Activated T-cell treated with anti-CD3 and anti-CD28 coated beads for 1 hour (primary cell): ENCODE data around the gene SAMD14.
A peak's percentile ranks its signal among the peaks of the same experiment; 100 is the strongest.

Experiments used
- DNase-seq: peaks from one replicate; pipeline ENCODE4 v3.0.0-alpha.2; 2020; ENCODE audit warnings: low read depth

The SAMD14 gene

DNA sequence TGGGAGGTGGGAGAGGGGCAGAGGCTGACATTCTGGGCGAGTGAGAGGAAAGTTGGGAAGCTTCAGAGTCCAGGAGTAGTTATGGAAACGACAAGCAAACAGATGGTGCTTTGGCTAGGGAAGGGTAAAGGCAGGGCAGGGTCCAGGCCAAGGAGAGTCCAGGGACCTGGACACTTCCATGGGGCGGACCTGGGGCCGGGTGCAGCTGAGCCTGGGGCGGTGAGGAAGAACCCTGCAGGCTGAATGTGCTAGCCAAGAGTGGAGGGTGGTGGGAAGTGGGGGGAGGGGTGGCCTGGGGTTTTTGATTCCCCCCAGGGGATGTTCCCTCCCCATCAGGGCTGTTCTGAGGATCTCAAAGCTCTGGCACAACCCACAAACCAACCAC, 17.9 kb upstream of the SAMD14 start:
- no peak for DNase-seq

DNA sequence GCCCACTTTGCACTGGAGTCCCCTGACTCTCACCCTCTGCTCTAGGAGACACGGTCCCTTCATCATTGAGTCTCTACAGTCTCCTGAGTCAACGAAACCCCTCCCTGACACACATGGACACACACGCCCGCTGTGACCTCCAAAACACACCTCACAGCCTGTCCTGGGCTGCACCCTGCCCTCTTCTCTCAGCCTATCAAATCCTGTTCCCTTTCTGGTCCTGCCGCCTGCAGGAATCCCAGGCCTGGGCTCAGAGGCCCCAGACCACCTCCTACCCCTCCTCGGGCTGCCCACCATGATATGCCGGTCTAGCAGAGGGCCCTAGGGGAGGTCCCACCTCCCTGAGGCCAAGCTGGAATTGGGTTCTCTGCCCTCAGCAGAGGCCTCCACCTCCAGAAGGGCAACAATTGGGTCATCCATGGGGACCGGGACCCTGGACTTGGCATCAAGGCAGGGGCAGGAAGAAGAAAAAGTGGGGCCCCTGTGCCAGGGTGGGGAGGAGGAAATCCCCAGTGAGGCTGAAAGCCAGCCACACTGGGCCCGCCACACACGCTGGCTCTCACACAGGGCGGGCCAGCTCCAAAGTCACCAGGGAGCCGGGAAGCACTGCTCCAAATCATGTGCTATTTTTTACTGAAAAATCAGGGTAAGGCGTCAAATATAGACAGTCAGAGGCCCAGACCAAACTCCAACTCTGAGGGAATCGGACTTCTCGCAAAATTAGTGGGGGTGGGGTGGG, 17.1 kb upstream of the SAMD14 start:
- DNase-seq = no peak

DNA sequence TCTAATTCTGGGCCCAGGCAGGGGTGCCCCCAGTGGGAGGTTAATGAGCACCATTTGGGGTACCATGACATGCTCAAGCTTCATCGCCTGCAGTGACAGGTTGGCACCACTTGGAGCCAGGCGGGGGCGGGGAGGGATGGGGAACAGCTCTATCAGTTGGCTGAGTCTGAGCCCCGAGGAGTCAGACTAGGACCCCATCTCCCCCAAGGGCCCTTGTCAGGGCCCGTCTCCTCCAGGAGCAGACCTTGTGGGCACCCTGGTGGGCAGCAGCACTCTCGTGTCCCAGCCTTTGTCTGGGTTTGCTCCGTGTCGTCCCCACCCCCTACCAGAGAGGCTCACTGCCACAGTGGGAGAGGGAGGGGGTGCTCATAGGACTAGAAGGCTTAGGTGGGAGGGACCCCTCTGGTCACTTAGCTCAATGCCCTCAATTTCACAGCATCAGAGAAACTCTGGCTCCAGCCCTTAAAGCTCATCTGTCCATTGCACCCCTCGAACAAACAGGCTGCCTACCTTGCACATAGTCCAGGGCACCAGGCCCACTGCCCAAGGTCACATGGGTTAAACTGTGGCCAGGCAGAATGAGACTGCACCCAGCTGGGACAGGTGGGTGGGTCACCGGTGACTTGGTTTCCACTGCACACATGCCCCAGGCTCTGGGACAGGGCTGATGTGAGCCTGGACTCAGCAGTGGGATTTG, 16.4 kb upstream of the SAMD14 start:
- no peak for DNase-seq

DNA sequence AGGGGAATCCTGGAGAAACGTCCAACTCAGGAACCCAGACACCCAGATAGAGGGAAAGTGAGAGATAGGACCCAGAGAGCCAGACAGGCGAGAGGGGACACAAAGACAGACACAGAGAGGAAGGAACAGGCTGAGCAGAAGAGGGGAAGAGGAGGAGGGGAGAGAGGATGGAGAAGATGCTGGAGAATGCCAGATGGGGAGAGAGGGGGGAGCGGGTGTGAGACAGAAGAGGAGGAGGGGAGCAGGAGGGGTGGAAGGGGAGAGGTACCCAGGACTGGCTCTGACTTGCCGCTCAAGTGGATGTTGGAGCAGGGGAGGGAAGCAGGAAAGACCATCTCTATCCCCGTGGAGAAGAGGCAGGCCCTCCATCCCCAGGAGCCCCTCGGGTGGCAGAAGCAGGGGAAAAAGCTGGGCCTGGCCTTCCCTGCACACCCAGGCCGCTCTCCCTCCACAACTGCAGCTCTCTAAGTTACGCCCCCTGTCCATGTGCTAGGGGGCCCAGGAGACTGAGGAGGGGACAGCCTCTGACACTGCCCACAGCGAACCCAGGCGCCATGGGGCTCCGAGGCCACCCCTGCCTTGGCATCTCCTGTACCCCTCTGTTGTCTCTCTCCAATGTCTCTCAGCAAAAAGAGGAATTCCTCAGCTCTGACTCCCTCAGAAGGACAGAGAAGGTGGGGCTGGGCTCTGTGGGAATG, 15.7 kb upstream of the SAMD14 start:
- DNase-seq = no peak

DNA sequence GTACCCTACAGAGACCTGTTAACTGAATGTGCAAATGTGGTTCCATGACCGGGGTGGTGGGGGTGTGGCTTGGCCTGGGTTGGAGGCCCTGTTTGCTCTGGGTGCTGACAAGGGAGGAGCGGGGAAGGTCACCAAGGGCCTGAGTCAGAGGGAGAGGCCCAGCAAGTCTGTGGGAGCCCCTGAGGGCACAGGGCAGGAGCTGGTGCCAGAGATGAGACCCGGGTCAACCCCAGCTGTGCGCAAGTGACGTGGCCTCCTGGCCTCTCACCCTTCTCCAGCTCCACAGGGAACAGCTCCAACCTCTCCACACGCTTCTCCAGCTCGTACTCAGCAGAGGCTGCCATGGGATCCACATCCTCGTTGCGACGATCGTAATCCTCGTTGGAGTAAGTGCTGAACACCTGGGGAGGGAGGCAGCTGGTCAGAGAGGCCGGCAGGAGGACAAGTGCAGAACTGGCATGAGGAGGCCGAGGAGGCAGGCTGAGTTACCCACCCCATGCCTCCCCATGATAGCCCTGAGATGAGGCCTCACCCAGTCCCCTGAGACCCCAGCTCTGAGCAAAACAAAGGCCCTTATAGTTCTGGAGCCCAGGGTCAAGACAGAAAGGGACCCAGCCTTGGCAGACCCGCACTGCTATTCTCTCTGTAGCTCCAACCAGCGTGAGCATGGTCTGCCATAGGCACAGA, 15.0 kb upstream of the SAMD14 start:
- no peak for DNase-seq

DNA sequence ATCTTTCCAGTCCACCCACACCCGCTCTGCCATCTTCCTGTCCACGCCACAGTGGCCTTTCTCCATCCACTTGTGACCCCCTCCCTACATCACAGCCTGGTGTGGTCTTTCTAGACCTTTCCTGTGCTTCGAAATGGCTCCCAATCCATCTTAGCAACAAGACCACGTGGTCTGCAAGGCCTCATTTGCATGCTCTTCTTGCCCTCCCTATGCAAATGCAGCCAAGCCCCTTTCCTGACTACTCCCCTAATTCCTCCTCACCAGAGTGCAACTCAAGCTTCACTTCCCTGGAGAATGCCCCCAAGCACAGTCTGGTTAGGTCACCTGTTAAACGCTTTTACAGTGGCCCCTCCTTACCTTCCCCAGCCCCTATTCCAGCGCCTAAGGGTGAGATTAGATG, 14.4 kb upstream of the SAMD14 start:
- no peak for DNase-seq

DNA sequence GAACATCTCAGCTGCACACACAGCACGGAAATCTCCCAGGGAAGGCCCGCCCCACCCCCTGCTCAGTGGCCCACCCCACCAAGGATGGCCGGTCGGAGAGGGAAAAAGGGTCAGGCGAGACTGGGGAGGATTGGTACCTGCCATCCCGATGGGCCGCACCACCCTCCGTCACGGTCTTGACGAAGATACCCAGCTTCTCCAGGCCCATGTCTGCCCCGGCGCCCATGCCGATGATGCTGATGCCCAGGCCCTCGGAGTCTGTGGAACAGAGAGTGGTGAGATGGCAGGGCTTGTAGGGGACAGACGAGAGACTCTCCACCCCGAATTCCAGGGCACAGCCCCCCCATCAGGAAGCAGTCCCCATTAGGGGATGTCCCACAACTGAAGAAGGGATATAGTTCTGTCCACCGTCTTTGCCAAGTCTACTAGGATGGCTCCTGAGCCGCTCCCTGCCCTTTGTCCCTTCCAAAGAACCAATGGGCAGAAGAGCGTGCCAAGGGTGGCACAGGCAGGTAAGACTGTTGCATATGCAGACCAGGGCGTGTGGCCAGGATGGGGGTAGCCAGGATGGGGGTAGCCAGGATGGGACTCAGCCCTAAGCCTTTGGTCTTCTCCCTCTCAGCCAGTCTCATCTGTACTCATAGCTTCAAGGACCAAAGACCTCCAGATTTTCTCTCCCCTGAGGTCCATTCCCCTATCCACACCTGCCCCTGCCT, 13.7 kb upstream of the SAMD14 start:
- DNase-seq = no peak

DNA sequence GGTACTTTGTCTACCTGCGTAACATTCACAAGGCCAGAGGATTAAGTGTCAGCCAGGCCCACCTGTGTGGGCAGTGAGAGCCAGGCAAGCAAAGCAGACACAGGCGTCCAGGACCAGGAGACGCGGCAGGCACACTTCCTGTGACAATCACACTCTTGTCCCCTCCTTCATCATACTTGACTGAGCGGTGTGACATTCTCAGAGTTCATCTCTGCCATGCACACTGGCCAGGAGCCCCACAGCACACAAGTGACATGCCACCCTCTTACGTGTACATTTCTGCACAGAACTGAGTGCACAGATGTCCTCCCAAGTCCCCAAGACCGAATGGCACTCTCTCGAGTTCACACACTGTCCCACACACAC, 11.8 kb upstream of the SAMD14 start:
- no peak for DNase-seq

DNA sequence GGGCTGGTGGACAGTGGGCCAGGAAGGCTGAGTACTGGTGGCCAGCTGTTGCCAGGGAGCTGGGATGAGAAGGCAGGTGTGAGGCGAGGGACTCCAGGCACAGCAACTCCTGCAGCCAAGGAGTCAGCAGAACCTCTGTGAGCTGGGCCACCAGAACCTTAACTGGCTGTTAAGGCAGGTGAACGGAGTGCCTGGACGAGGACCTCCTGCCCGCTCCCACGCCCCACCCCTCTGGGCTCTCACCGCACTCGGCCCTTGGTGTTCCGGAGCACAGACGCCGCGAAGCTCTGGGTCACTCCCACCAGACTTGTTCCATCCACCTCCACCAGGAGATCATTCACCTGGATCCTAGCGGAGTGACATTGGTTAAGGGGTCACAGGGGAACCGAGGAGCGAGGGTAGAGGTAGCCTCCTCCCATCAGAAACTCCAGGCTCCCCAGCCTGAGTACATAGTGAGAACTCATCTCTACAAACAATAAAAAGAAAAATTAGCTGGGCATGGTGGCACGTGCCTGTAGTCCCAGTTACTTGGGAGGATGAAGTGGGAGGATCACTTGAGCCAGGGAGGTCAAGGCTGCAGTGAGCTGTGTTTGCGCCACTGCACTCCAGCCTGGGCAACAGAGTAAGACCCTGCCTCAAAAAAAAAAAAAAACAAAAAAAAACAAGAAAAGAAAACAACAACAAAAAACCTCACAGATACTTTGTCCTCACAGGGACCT, 11.2 kb upstream of the SAMD14 start:
- no peak for DNase-seq

DNA sequence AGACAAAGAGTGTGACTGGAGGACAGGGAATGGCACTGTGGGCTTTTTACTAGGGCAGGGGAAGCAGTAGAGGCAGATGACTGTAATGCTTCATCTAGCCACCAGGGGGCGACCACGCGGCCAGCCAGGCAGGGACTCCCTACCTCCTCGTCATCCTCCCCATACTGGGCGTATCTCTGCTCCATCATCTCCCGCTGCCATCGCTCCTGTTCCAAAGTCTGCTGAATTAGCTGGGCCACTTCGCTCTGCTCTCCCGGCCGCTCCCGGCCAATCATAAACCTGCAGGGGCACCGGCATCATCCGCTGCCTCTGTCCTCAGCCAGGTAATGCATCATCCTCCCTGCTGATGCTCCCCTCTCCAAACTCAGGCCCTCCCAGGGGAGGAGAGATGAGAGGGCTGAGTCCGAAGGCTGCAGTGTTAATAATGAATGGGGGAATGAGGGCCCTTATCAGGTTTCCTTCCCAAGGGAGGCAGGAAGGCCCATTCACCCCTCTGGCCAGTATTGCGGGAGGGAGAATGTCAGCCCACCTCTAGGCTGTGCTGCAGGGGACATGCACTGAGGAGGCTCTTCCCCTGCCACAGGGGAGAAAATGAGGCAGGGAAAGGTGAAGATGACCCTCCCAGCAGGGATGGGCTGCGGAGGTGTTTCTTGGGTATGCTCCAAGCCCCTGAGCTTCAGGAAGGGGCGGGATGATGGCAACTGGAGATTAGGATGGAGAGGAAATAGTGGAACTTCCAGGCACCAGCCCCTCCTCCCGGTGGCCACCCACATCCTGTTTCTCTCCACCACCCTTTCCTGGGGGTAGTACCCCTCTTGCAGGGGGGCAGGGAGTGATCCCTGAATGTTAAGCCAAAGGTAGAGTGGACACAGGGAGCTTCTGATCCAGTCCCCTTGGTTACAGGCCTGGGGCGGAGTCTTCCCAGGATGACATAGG, 10.3 kb upstream of the SAMD14 start:
- DNase-seq = peak; percentile 74

DNA sequence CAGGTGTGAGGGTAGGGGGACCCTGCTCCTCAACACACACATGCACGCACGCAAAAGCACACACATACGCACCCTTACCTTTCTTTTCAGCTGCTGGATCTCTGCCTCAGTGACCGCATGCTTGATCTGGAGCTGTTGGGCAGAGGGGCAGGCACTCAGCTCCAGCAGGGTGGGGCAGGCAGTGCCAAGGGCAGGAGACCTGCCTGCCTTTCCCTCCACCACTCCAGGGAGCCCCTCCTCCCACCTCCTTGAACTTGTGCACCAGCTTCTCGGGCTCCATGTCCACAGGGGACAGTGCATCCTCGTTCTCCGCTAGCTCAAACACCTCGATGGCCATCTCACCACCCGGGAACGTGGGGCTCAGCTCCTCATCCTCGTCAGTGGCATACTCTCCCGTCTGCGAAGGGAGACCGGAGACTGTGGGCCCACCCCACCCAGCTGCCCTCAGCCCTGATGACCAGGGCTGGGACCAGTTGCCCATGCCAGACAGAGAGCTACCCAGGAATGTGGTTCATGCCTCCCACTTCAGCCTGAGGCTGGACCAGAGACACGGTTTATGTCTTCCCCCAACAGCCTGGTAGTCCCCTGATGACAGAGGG, 9.3 kb upstream of the SAMD14 start:
- DNase-seq = no peak

DNA sequence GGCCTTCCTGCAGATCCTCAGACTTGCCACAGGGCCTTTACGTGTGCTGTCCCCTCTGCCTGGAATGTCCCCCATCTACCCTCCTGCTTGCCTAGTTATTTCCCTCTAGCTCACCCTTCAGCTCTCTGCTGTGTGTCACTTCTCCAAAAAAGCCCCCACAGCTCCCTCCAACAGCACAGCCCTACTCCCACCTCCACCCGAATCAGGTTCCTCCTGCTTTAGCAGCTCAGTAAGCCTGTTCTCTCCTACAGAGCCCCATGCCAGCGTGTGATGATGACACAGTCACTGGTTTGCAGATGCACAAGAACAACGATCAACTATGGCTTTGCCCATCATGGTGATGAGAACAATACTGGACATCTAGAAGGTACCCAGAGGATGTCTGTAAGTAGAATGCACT, 7.1 kb upstream of the SAMD14 start:
- no peak for DNase-seq

DNA sequence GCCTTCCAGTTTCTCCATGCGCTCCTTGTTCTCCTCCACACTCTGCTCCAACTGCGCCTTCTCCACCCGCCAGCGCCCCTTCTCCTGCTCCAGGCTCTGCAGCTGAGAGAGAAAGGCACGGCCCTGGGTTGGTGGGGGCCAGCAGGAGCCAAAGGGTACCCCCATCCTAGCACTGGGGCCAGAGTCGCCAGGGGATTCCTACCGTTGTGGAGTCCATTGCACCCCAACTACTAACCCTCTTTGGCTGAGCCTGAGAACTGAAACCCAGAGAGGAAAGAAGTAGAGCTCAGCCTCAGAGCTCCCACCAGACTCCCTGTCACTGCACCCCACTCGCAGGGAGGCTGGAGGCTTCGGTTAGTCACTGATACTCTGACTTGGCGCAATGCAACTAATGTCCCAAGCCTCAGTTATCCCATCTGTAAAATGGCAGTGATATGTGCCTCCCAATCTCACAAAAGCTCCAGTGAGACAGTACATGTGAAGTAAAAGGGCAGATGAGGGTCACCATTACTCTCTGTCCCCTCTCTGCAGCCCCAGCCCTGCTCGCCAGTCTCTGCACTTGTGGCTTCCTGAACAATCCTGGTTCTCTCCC, 6.2 kb upstream of the SAMD14 start:
- no peak for DNase-seq

DNA sequence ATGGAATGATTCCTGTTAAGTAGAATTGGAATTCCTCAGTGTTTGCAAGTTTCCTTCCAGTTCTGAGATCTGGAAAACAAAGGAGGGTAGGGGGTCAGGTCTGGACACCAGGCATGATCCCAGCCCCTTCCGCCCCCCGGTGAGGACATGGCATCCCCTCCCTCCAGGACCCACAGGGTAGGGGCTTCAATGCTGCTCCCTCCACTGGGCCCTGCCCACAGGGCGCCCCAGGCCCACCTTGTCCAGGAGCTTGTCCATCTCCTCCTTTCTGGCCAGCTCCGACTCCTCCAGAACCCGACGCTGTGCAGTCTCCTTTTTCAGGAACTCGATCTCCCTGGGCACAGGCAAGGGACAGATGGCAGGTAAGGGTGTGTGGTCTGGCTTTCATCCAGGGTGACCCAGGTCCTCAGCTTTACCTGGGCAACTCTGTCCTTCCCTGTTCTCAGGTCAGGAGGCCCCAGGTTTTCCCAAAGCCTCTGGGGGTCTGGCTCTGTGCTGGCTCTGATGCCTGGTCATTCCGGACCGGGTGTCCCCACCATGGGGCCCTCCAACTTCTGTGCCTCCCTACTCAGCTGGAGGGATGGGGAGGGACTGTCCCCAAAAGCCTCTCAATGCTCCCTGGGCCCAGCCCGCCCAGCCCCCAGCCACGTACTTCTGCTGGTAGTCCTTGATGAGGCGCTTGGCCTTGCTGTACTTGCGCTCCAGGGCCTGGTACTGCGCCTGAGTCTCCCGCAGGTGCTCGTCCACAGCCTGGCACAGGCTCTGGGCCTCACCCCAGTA, 5.5 kb upstream of the SAMD14 start:
- DNase-seq = no peak

DNA sequence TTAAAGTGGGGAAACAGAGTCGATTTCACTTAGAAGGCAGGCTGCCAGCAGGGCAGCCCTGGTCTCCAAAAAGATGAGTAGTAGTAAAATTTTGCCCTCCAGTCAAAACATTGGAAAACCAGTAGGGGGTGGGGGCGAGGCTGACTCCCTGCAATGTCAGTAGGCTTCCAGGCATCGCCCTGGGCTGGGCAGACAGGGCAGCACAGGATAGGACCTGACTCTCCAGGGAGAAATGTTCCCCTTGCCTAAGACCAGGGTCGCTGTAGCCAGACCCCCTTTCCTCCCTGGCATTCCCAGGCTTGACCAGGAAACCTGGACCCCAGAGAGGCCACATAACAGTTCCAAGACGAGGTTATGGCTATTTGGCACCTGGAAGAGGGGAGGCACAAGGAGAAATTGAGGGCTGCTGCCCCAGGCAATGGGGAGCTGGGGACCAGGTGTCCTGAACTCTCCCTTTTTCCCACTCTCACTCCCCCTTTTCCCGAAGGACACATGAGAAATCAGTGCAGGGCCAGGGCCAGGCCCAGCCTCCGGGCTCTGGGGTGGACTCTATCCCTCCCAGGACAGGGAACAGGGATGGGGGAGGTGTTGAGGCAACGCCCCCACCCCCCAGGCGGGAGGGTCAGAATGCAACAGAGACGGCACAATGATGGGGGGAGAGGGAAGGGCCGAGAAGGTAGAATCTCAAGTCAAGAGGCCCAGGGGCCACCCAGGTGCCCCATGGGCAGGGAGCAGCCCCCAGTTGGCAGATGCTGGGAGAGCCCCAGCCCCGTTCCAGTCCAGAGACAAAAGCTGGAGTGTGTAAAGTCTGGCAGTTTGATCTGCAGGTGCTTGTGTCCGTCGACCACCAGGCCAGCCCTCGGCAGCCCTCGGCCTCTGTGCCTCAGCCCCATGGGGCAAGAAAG, 4.5 kb upstream of the SAMD14 start:
- DNase-seq = no peak

DNA sequence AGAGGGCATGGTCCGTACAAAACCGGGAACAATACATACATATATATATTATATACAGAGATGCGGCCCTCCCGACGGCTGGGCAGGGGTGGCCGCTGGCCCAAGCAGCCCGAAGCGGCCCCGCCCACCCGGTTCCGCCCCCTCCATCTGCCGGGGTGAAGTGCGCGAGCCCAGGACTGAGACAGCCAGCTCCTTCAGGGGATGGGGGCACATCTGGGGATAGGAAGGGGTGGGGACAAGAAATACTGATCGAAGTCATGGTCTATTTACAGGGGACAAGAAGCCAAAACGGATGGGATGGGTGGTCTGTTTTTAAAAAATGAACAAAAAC, 3.8 kb upstream of the SAMD14 start:
- no peak for DNase-seq

DNA sequence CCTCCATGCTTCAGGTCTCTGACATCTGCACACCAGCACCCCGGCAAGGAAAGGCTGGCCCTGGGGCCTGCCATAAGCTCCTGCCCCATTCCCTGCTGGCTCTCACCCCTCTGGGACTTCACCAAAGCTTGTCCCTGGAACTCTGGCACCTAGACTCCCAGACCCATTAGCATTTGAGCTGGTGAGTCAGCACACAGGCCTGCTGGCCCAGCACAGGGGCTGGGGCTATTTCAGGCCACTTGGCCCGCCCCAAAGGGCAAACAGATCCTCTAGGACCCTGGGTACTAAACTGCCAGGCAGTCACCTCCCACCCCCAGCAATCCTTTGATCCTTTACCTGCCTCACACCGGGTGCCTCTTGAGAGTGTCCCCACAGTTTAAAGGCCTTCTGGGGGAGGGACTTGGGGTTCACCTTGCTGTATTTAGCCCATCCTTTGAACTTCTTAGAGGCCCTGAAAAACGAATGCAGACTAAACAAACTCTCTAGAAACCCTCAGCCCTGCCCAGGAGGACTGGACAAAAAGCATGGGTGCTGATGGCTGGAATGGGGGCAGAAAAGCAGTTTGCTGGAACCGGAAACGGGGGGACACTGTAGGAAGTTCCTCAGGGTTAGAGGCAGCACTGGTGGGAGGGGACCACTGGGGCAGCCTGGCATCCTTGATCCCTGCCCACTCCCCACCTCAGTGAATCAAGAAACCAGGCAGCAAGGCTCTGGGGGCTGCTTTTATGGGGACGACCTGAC, 3.2 kb upstream of the SAMD14 start:
- no peak for DNase-seq
